ENCODE results near the gene KAT6B.

Gene KAT6B

GRCh38 chr10:74955796-74956195 is 129.4 kb downstream of the KAT6B start:
- peak; percentile 20 for DNase-seq (ENCODE audit: low read depth)
- TF ChIP-seq, protein P1, sequence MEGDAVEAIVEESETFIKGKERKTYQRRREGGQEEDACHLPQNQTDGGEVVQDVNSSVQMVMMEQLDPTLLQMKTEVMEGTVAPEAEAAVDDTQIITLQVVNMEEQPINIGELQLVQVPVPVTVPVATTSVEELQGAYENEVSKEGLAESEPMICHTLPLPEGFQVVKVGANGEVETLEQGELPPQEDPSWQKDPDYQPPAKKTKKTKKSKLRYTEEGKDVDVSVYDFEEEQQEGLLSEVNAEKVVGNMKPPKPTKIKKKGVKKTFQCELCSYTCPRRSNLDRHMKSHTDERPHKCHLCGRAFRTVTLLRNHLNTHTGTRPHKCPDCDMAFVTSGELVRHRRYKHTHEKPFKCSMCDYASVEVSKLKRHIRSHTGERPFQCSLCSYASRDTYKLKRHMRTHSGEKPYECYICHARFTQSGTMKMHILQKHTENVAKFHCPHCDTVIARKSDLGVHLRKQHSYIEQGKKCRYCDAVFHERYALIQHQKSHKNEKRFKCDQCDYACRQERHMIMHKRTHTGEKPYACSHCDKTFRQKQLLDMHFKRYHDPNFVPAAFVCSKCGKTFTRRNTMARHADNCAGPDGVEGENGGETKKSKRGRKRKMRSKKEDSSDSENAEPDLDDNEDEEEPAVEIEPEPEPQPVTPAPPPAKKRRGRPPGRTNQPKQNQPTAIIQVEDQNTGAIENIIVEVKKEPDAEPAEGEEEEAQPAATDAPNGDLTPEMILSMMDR (IDR thresholded peaks at IDR 0.05; ENCODE audit: insufficient read depth, low read depth, low read length, missing control alignments), result no peak
- no peak overlapping the region for H3K4me3 ChIP-seq (ENCODE audit: low read length)

DNA sequence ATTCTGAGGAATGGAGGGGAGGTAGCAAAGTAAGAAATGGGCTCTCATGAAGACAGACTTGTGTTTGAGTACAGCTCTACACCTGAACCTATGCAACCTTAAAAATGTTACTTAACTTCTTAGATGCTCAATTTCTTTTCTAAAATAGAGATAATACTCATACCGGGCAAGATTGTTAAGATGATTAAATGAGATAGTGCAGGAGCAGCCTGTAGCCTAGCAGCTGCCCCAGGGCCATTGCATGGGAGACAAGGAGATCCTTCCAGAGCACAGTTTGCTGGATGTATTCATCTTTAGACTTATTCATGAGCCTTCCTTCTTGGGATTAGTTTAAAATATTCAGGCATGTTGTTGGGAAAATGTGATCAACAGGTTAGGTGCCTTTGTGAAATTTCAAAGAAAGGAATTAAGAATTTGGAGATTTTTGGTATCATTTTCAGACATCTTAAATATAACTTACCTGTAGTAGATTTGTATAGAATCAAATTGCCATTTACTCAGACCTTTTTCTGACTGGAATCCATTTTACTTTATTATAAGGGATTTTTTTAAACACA is 130.2 kb downstream of the KAT6B start:
- no peak for DNase-seq (ENCODE audit: low read depth)
- TF ChIP-seq, protein P1 (IDR thresholded peaks at IDR 0.05; ENCODE audit: insufficient read depth, low read depth, low read length, missing control alignments), result no peak
- H3K4me3 ChIP-seq (ENCODE audit: low read length), result no peak overlapping the region

DNA sequence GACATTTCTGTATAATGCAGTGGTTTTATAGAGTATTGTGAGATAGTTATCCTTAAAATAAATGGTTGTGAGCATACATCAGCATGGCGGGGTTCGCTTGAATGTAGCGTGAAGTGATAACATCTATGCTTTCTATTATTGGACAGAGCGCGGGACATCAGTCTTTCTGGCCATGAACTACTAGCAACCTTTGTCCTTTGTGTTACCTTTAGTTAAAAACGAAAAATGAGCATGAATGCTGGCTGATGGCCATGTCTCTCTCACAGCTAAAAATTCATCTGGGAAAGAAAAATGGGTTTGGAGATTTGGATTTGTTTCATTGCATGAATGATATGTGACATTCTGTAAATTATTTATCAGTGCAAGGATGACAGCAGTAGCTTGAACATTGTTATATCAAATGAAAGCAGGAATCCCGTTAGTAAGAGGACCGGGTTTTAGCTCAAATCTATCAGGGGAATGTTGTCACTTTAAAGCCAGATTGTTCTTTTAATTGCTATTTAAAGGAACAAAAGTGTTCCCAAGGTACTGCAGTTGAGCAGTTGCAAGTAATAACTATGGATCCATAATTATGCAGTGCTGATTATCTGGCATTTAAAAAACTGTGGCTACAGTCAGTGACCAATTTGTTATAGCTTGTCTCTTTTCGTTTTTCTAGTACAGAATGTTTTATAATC is 131.0 kb downstream of the KAT6B start:
- TF ChIP-seq, protein P1 (IDR thresholded peaks at IDR 0.05; ENCODE audit: insufficient read depth, low read depth, low read length, missing control alignments), result no peak
- H3K4me3 ChIP-seq (ENCODE audit: low read length), result no peak overlapping the region
- no peak for DNase-seq (ENCODE audit: low read depth)

DNA sequence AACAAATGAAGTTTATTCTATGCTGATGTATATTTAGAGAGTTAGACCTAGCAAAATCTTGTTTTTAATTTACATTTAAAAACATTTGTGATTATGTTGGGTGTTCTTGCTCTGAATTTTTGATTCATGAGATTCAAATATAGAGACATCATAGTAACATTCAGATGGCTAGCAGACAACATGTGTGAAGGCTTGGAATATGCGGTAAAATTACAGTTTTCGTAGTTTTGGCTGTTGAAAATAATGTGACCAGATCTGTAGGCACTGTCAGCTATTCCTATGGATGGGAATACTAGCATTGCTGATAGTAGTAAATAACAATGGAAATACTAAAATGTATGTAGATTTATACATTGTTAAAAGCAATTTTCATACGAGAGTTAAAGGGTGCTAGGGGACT is 131.9 kb downstream of the KAT6B start:
- H3K4me3 ChIP-seq (ENCODE audit: low read length), result no peak overlapping the region
- TF ChIP-seq, protein P1 (IDR thresholded peaks at IDR 0.05; ENCODE audit: insufficient read depth, low read depth, low read length, missing control alignments), result no peak
- no peak for DNase-seq (ENCODE audit: low read depth)

DNA sequence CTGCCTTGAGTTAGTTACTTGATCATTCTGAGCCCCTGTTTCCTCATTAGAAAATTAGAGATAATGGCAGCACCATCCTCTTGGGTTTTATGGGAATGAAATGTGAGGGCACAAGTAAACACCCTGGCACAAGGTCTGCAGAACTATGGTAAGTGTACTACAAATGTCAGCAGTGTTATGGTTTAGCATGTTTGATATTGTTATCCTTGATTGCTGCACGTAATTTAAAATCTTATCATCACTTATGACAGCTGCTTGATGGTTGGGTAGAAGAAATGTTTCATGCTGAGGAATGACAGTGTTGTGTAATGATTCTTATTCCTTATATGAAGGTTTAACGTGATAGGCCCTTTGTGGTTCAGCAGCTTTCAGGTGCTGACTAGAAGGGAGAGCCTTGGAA is 134.3 kb downstream of the KAT6B start:
- TF ChIP-seq, protein P1 (IDR thresholded peaks at IDR 0.05; ENCODE audit: insufficient read depth, low read depth, low read length, missing control alignments), result no peak
- DNase-seq (ENCODE audit: low read depth), result no peak
- no peak overlapping the region for H3K4me3 ChIP-seq (ENCODE audit: low read length)

DNA sequence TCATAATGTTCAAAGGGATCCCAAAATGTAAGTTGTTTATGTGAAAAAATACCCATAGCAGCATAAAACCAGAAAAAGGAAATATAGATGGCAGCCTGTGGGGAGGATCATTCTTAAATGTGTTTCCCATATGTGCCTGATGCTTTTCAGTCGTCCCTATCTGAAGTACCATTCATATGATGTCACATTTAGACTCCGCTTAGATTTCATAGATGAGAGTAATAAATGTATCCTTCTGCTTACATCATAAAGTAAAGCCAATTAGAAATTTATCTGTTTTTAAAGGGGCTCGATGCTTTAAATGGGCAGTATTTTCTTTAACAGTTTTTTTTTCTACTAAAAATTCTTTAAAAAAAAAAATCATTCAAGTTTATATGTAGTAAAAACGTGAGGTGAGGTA is 136.1 kb downstream of the KAT6B start:
- DNase-seq (ENCODE audit: low read depth), result no peak
- no peak overlapping the region for H3K4me3 ChIP-seq (ENCODE audit: low read length)
- TF ChIP-seq, protein P1 (IDR thresholded peaks at IDR 0.05; ENCODE audit: insufficient read depth, low read depth, low read length, missing control alignments), result no peak

DNA sequence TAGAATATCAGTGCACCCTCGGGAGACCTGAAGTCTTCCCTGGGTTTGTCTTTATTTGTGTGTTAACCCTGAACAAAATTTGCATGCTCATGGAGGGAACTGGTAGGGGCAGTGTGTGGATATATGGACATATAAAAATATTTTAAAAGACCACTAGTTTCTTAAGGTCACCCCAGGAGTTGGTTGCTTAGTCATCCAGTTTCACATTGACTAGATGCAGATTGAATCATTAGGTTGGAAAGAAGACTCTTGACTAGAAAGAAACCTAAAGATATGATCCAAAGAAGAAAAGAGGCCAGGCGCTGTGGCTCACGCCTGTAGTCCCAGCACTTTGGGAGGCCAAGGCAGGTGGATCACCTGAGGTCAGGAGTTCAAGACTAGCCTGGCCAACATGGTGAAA is 137.1 kb downstream of the KAT6B start:
- no peak for DNase-seq (ENCODE audit: low read depth)
- TF ChIP-seq, protein P1 (IDR thresholded peaks at IDR 0.05; ENCODE audit: insufficient read depth, low read depth, low read length, missing control alignments), result no peak
- H3K4me3 ChIP-seq (ENCODE audit: low read length), result no peak overlapping the region

Data from epithelial cell of esophagus (primary cell).